ENCODE data around the gene NT5DC4. TPM values are rescaled to one million over a fixed set of nuclear protein-coding genes. Genes with fewer than 3 reads are reported as not detected.

Gene NT5DC4
- total and polyA plus RNA-seq, 2 of the 4 experiments (the other 2 are of a cell fraction): not detected

GRCh38 chr2:112727276-112728028 lies 6.6 kb downstream of the NT5DC4 start:
- ATAC-seq (ENCODE audit: low read depth) (no peak), DNase-seq (no peak)
- Histone ChIP-seq H3K9me3 (ENCODE audit: control insufficient read depth, insufficient read depth, low read length) (no peaks in the 10 kb centered on the region), H2AK9ac (replicated peaks; ENCODE audit: low read depth, low read length, poor library complexity) (peak overlapping the region; percentile 97), H2AK5ac (ENCODE audit: low read depth, low read length) (no peak overlapping the region), H3K4ac (ENCODE audit: low read depth, low read length) (no peak overlapping the region), H4K8ac (ENCODE audit: low read depth in 2 of 2, low read length in 2 of 2) (no peak overlapping the region), H3K4me1 (ENCODE audit: control insufficient read depth, insufficient read depth, low read length) (peaks cover 1% of the 10 kb centered on the region; the same call in 1 of the 2 replicates), H3K4me2 (ENCODE audit: low read depth, low read length) (no peak overlapping the region), H3K23ac (ENCODE audit: low read depth, low read length) (no peak overlapping the region), H4K20me1 (ENCODE audit: insufficient read depth, low read length) (no peaks in the 10 kb centered on the region), H3K36me3 (ENCODE audit: control insufficient read depth, insufficient read depth, low read length) (no peaks in the 10 kb centered on the region), H2BK15ac (ENCODE audit: low read depth, low read length) (no peak overlapping the region), H3K9me1 (ENCODE audit: insufficient read depth, low read length) (no peaks in the 10 kb centered on the region), H4K91ac (ENCODE audit: insufficient read depth, low read depth, low read length) (no peak overlapping the region), H2AFZ (replicated peaks; ENCODE audit: low read length, poor library complexity) (peak overlapping the region; percentile 97), H3K79me1 (ENCODE audit: low read depth in 1 of 2, low read length in 2 of 2) (no peaks in the 10 kb centered on the region), H3K14ac (replicated peaks; ENCODE audit: low read depth, low read length) (no peak overlapping the region), H4K5ac (ENCODE audit: low read depth, low read length) (no peak overlapping the region), H3K18ac (ENCODE audit: low read depth, low read length) (no peak overlapping the region), H3K27ac (ENCODE audit: insufficient read depth, low read length) (no peak overlapping the region), H3K9ac (ENCODE audit: low read depth, low read length) (no peak overlapping the region), H3K4me3 (ENCODE audit: insufficient read depth, low read depth, low read length) (no peak overlapping the region), H2BK20ac (ENCODE audit: low read depth, low read length) (no peak overlapping the region), H3K27me3 (ENCODE audit: control insufficient read depth, insufficient read depth, low read length) (no peaks in the 10 kb centered on the region), H2BK120ac (ENCODE audit: low read depth, low read length) (no peak overlapping the region), H3K56ac (ENCODE audit: extremely low read depth, insufficient read depth, low read length) (no peak overlapping the region), H2BK5ac (ENCODE audit: low read depth, low read length, poor library complexity, severe bottlenecking) (no peak overlapping the region)
- 73% methylated on average over 8 of the region's 19 CpGs; no CpG with 5 or more reads in 1 of the 2 experiments for WGBS, 2 experiments (ENCODE audit: extremely low coverage in 2 of 2, insufficient read length in 1 of 2)
- intact Hi-C loops (cut with micrococcal nuclease): loop anchor here (5.0 kb wide), 1 partner anchor 145 kb away; the partner anchor contains the start of gene CHCHD5
- CTCF ChIA-PET: interaction anchor here (0.5 to 2.9 kb wide), 11 partner anchors 63 to 214 kb away, joined by 3 to 12 read pairs (median 5); no protein-coding TSS in a partner anchor
- in situ Hi-C loops (cut with MboI; ENCODE audit: low sequenced_read_pairs): loop anchor here (5.0 kb wide), 1 partner anchor 125 kb away; no protein-coding TSS in a partner anchor
- BruUV-seq (replicated peaks): no TSS peak
- dilution Hi-C loops (cut with HindIII; ENCODE audit: low sequenced_read_pairs, unreplicated experiment): no loop called here
- POLR2A ChIA-PET (ENCODE audit: unreplicated experiment): interaction anchor here (0.6 kb wide), 1 partner anchor 150 kb away, joined by 3 read pairs; no protein-coding TSS in a partner anchor
- TF ChIP-seq BHLHE40 (IDR thresholded peaks at IDR 0.05; ENCODE audit: low read depth, low read length): no peak
- TF ChIP-seq POLR2A (IDR thresholded peaks at IDR 0.05; ENCODE audit: low read depth, low read length): no peak
- TF ChIP-seq NFE2L2 (IDR thresholded peaks at IDR 0.05; ENCODE audit: low read depth, low read length): no peak
- TF ChIP-seq CEBPB (IDR thresholded peaks at IDR 0.05; ENCODE audit: low read depth, low read length): no peak
- no peak for TF ChIP-seq MXI1 (IDR thresholded peaks at IDR 0.05; ENCODE audit: borderline replicate concordance, low read depth, low read length)
- TF ChIP-seq, protein P1, sequence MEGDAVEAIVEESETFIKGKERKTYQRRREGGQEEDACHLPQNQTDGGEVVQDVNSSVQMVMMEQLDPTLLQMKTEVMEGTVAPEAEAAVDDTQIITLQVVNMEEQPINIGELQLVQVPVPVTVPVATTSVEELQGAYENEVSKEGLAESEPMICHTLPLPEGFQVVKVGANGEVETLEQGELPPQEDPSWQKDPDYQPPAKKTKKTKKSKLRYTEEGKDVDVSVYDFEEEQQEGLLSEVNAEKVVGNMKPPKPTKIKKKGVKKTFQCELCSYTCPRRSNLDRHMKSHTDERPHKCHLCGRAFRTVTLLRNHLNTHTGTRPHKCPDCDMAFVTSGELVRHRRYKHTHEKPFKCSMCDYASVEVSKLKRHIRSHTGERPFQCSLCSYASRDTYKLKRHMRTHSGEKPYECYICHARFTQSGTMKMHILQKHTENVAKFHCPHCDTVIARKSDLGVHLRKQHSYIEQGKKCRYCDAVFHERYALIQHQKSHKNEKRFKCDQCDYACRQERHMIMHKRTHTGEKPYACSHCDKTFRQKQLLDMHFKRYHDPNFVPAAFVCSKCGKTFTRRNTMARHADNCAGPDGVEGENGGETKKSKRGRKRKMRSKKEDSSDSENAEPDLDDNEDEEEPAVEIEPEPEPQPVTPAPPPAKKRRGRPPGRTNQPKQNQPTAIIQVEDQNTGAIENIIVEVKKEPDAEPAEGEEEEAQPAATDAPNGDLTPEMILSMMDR (conservative IDR thresholded peaks at IDR 0.05; ENCODE audit: low read depth, low read length): no peak
- no peak for TF ChIP-seq MAZ (IDR thresholded peaks at IDR 0.05; ENCODE audit: borderline replicate concordance, low read depth, low read length)
- TF ChIP-seq SMC3 (IDR thresholded peaks at IDR 0.05; ENCODE audit: low read depth, low read length): no peak
- TF ChIP-seq MAFK (IDR thresholded peaks at IDR 0.05; ENCODE audit: low read depth, low read length): no peak
- TF ChIP-seq, protein P2, sequence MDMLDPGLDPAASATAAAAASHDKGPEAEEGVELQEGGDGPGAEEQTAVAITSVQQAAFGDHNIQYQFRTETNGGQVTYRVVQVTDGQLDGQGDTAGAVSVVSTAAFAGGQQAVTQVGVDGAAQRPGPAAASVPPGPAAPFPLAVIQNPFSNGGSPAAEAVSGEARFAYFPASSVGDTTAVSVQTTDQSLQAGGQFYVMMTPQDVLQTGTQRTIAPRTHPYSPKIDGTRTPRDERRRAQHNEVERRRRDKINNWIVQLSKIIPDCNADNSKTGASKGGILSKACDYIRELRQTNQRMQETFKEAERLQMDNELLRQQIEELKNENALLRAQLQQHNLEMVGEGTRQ (IDR thresholded peaks at IDR 0.05; ENCODE audit: low read depth, low read length): no peak
- TF ChIP-seq RFX5 (IDR thresholded peaks at IDR 0.05; ENCODE audit: low read depth, low read length): no peak
- no peak for TF ChIP-seq RAD21 (IDR thresholded peaks at IDR 0.05; ENCODE audit: low read length)
- no peak for TF ChIP-seq CHD1 (IDR thresholded peaks at IDR 0.05; ENCODE audit: low read depth, low read length)
- no peak for TF ChIP-seq FOS (IDR thresholded peaks at IDR 0.05; ENCODE audit: low read depth, low read length)
- TF ChIP-seq RCOR1 (IDR thresholded peaks at IDR 0.05; ENCODE audit: insufficient replicate concordance, low read length): no peak

All from IMR-90 (cell line).